G401 (cell line): ENCODE data around the gene HHIP. TPM values are rescaled to one million over a fixed set of nuclear protein-coding genes. Genes with fewer than 3 reads are reported as not detected.

Experiments used
- DNase-seq: peaks from one replicate; pipeline ENCODE4 v3.0.0-alpha.2; 2015; ENCODE audit warnings: low spot score
- in situ Hi-C: cut with HindIII; loops from 2 replicates; pipeline ENCODE4 v1.10.0; 2016; ENCODE audit warnings: low sequenced_read_pairs, mixed read lengths
- total RNA-seq: library from RNA; depleted of rRNA; stranded (reverse); fragments of >200 nt; shearing (Covaris generic); gene quantifications from 2 replicates; pipeline ENCODE4 v1.2.3, GENCODE V29; 2014

Gene HHIP
- total RNA-seq, 1 experiment from 2014 or later, result 0.07 TPM

DNA sequence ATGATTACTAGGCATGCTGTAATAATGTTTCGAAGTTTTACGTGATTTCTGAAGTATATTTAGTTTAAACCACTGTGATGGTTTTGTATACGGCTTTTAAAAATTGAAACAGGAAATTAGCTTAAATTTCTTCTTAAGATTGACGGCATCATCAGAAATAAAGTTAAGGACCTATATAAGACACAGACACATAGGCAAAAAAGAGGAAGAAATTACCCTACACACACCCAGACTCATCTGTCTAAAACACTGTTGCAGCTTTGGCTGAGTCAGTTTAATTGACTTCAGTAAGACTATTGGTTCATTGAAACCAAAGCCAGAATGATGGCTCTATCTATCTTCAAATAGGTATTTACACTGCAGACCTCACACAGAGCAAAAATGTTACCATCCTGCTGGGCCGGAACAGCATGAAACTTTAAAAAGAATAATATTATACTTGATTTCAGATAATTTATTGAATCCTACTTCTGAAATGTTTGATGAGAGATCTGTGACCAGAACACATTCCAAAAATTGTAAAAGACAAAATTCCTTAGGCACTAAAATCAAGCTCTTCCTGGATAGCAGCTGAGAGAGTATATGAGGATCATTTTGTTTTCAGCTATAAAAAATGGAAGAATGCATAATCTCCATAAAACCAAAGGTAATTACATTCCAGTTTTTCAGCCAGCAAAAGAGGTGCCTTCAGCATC lies 4.5 kb downstream of the HHIP start:
- DNase-seq, result no peak

DNA sequence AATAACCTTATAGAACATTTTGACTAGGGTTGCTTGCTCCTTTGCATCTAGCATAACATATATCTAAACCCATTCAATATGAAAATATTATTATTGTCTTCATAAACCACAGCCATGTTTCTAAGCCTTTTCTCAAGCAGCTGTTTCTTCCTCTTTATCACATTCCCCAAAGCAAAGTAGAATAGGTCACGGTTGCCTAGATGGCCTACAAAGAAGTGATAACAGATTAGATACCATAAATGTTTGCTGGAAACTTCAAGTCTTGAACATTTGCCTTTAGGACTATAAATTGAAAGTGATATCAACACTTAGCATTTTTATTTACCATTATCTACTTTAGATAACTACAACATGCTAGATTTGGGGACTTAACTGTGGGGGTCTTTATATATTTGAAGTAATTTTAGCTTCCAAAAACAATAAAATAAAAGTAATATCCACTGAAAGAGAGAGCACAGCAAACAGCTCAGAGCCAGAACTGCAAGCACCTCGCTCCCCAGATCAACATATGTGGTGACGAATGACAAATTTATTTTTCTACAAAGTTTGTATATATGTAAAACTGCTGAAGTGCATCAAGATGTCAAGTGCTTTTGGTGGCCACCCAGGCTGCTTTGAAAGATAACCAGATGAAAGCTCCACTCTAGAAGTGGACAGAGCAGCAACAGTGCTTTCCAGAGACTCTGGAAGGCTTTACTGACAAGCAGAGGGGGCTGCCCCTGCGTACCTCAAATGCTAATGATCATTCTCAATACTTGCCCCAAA lies 8.0 kb downstream of the HHIP start:
- no peak for DNase-seq
- in situ Hi-C loops, result no loop called here

More for the DNA sequence above, 4.5 kb downstream of the HHIP start:
- in situ Hi-C loops, result no loop called here

DNA sequence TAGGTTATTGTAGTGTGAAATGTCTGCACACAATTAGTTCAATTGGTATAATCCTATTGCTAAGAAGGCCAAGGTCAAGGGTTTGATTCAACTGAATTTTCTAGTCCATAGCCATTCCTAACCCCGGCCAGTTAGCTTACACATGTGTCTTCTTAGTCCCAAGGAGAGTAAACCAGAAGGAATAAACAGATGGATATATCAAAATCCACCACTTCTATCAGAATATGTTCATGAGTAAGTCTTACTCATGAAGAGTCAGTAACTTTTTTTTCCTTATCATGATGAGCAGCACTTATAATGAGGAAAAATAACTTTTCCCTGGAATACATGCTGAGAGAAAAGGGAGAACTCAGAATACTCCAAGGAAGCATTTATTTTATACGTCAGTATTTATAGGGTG lies 9.5 kb downstream of the HHIP start:
- no peak for DNase-seq

DNA sequence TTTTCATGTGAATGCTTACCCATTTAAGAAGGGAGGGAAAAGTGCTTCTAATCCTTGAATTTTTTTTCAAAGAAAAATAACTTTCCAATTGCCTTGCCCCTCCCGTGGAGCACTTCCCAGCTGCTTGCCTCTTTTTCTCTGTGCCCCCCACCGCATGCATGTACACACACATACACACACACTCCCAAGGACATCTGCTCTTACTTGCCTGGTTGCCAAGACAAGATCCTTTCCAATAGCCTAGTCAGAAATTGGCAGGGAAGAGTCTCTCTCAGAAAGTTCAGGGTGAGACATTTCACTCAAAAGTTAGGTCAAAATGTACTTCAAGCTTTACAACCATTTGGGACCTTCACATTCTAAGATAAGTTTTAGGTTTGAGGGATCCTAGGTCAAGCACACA lies 10.9 kb downstream of the HHIP start:
- in situ Hi-C loops, result no loop called here

More for the DNA sequence above, 9.5 kb downstream of the HHIP start:
- in situ Hi-C loops, result no loop called here

DNA sequence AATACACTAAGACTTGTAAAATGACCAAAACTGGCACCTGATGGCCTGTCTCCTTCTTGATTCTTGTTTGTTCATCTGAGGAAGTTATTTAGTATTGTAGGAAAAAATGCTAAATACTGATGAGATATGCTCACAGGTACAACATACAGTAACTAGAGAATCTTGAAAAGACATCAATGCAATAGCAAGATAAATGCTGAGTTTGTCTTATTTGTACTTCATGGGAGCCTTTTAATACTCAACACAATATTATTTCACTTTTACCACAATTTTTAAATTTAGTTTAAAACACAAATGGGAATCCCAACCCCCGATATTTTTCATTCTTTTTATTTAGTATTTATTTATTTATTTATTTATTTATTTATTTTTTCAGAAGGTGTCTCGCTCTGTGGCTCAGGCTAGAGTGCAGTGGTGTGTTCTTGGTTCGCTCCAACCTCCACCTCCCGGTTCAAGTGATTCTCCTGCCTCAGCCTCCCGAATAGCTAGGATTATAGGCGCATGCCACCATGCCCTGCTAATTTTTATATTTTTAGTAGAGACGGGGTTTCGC lies 12.1 kb downstream of the HHIP start:
- in situ Hi-C loops, result no loop called here
- no peak for DNase-seq

More for the DNA sequence above, 10.9 kb downstream of the HHIP start:
- DNase-seq, result no peak

DNA sequence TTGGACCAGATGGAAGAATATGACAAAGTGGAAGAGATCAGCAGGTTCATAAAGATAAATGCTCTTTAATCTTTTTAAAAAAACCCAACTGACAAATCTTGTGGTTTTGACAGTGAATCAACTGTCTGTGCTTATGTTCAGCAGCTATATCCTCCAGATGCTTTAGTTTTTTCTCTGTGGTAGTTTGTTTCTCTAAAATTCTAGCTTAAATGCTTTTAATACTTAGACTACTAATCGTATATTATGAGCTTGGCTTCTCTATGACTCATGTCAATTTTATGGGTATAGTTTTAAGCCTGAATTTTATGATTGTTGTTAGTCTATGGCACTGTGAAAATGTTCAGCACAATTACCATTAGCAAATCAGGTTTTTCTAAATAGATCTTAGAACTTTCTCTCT lies 12.9 kb downstream of the HHIP start:
- in situ Hi-C loops, result no loop called here
- no peak for DNase-seq

DNA sequence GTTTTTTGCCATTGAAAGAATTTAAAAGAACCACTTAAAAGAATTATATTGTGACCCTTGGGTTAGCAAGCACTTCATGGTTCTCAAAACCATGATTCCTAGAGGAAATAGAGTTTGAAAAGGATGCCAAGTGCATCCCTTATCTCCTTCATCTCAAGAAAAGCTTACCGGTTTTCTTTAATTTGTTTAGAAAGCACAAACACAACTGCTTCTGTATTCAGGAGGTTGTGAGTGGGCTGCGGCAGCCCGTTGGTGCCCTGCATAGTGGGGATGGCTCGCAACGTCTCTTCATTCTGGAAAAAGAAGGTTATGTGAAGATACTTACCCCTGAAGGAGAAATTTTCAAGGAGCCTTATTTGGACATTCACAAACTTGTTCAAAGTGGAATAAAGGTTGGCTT lies 13.5 kb downstream of the HHIP start:
- DNase-seq, result no peak
- in situ Hi-C loops, result no loop called here

DNA sequence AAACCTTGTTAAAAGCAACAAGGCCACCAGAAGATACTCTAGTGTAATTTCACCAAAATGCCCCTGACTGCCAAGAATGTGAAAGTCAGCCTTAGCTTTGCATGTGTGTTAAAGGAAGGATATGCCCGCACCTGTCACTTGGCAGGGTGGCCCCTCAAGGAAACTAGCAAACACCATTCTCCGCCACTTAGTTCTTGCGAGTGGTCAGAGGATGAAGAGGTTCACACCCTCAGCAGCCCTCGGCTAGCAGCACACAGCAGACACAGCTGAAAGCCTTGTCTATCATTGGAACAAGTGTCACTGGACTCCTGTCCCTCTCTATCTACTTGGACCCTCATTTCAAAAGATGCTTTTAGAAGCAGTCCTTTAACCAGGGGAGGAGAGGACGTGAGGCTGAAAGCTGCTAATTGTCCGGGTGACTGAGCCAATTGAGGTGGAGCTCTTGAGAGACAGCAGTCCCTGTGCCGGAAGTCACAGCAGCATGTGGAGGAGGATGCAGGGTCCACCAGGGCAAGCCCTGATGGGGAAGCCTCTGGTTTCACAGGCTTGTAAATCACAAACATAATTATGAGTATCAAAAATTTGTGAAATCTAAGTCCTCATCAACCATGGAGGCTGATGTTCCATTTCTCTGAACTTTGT lies 18.0 kb downstream of the HHIP start:
- in situ Hi-C loops, result no loop called here
- DNase-seq, result no peak

DNA sequence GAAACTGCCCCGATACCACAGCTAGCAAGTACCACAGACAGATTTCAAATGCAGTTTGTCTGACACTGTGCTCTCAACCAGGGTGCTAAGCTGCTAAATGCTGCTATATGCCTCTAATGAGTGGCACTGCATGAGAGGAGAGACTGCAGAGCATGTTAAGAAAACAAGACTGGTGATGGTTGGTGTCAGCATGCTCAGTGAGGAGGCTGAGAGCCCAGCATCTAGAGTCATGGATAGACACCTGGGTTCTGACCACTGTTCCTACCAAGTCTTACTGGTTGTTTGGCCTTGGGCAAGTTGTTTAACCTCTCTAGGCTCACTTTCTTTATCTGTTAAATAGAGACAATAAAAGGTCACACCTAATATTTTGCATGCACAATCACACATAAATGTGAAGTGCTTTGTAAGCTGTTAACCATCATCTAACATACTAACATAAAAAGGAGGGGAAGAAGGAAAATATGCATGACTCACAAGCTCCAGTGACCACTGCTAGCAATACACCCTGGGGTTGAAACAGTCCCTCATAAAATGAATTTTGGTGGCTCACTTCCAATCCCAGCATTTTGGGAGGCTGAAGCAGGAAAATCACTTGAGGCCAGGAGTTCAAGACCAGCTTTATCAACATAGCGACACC lies 20.7 kb downstream of the HHIP start:
- in situ Hi-C loops, result no loop called here
- no peak for DNase-seq

DNA sequence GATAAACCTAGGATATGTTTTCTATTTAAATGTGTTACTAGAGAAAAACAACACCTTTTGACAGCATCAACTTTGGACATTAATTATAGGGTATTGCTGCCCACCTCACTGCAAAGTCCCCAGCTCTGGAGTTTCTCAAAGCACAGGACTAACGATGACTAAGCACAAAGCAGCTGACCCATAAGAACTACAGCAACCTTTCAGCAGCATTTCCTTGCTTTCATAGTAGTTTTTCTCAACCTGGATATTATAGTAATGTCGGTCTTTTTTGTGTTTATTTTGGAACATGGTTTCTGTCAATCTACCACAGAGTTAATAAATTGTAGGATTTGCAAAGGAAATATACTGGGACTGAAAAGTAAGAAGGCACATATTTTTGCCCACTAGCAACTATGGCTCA lies 21.5 kb downstream of the HHIP start:
- in situ Hi-C loops, result no loop called here
- no peak for DNase-seq

DNA sequence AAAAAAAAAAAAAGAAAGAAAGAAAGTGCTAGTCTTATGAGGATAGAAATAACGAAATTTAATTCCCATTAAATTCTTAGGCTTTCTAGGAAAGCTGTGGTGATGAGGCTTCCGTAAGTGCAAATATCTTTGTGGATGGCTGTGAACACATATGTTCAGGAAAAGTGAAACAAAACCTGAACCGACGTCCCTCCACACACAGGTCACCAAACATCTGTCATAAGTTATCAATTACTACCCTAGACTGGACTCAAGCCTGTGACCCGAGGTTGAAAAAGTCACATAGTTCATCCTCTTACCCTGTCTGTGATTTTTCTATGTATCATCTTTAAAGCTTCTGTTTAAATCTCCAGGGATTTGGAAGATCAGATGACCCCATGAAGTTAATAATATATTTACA lies 24.8 kb downstream of the HHIP start:
- in situ Hi-C loops, result no loop called here
- no peak for DNase-seq

DNA sequence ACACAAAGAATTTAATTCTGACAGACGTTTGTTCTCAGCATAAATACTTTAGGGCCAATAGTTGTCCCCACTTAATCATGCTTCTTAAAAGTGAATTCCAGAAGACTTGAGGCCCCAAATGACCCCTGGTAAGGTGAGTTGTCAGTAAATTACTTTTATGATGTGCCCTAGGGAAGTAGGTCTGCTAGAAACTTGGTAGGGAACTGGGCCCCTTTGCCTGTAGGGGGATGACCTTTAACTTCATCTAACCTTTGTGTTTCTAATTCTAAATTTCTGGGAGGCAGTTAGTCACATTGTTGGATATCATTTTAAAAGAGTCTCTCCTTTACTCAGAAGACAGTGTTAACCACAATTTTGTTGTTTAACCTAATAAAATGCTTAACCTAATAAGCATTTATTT lies 28.8 kb downstream of the HHIP start:
- DNase-seq, result no peak
- in situ Hi-C loops, result no loop called here

DNA sequence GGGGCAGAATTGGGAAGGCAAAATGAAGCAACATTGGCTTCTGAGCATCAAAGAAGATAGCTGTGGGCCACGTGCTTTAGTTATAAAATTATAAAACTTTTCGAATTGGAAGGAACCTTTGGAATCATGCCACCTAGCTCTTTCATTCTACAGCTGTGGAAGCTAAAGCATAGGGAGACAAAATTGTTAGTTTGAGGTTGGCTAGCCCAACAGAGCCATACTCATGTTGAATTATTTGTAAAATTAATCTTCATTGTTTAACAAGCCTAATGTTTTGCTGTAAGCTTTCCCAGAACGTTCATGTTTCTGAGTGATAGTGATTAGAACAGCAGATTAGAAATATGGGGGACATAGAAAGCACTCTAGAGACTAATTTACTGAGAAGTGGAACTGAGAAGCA lies 35.9 kb downstream of the HHIP start:
- DNase-seq, result no peak
- in situ Hi-C loops, result no loop called here

DNA sequence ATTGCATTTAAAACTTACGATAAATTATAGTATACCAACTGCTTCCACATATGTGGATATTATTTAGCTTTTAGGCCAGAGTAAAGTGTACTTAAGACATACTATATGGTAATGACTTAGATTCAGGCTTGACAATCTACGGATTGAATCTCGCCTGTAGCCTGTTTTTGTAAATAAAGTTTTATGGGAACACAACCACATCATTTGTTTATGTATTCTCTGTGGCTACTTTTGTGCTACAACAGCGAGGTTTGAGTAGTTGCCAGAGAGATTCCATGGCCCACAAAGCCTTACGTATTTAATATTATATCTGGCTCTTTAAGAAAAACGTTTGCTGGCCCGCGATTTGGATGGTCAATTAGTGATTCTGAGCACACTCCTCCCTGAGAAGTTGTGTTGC lies 37.6 kb downstream of the HHIP start:
- in situ Hi-C loops, result no loop called here
- DNase-seq, result no peak

DNA sequence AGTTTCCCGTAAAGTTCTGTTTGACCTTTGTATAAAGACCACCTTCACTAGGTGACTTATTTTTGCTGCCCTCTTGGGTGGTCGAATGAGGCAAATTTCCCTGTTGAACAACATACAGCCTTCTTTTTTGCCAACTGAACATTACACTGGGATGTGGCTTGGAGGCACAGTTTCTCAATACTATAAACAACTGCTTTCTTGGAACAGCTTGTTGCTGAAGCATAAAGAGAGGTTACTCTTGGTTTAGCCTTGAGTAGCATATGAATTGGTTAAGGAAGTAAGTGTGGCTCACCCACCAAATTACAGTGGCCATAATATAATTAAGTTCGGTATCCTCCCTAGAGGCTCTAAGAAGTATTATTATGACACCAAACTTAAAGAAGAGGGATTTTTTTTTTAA lies 40.0 kb downstream of the HHIP start:
- no peak for DNase-seq
- in situ Hi-C loops, result no loop called here

DNA sequence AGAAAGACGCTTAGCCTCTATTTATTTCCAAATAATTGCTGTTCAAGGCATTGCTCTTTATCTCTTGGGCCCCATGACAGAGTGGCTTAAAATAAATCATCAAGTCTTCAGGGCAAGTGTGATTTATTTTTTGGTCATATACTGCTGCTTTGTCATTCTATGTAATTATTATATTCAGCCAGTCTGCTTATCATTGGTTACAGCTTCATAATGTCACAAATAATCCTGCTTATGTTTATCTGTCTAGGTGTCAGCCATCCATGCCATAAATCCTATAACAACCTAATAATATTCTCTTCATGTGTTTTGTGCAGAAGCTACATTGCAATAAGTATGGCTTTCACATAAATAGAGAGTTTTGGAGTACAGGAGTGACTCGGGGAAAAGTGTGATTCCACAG lies 41.0 kb downstream of the HHIP start:
- in situ Hi-C loops, result no loop called here
- DNase-seq, result no peak

DNA sequence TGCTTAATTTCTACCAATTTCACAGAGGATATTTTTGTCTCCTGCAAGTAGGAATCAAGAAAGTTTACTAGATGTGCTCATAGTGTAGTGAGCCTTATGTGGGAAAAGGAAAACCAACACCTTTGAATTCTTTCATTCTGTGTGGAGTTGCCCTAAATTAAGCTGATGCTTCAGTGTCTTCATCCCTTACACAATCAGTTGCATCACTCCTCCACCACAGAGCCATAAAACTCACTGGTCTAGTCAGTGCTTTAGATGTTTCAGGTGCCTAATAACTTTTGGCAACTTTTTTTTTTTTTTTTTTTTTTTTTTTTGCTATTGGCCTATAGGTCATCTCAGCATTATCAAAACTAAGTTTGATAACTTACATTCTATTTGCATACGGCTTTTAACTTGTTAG lies 41.5 kb downstream of the HHIP start:
- no peak for DNase-seq

DNA sequence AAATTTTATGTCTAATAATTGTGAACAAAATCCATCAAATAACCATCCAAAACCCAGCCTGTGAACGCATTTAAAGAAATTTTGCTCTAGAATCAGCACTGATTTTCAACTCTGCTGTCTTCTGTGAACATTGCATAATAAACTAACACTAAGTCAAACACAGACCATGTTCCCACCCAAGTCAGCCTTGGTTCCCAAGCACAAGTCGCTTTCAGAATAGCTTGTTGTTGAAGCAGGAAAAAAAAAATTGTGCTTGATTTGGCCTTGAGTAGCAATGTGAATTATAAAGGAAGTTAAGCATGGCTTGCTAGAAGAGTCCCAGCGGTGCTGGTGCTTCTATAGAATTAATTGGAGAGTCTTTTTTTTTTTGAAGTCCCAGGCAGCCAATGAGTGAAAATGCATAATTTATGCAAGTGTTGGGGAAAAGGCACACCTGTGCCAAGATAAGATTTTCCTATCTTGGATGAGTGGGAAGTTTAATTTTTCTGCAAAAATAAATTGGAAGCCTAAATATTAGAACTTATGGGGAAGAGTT lies 42.1 kb downstream of the HHIP start:
- in situ Hi-C loops, result no loop called here
- DNase-seq, result no peak

More for the DNA sequence above, 41.5 kb downstream of the HHIP start:
- in situ Hi-C loops, result no loop called here

DNA sequence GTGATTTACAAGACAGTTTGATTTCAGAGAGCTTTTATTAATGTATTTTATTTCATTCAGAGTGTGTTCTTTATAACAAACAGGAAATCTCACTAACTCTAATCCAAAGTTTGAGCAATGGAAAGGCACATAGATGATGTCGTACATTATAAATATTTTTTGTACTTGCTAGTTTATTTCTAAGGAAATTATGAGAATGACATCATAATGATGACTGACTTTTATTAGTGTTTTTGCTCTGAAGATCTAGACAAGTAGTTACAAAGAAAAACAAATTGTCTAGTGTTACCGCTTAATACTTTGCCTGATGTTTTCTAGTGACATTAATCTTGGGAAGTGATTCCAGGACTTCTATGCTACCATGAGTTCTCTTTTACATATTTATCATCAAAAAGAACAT lies 43.2 kb downstream of the HHIP start:
- in situ Hi-C loops, result no loop called here
- no peak for DNase-seq
